HG03039 (cell line): ENCODE measurements around the gene OR51S1.
"Not testable (repeated sequence)": the region's sequence is repeated elsewhere in the genome, so short reads cannot be mapped to it uniquely, and the experiment has no call there.

ENCODE experiments used
- ATAC-seq: cut with Tn5 transposase; IDR thresholded peaks from one replicate; pipeline ENCODE4 v1.9.1; 2021; ENCODE audit warnings: mild to moderate bottlenecking, moderate library complexity; ENCODE audit not compliant: unreplicated experiment

Gene OR51S1

GRCh38 chr11:4808476-4808875 lies 40.5 kb downstream of the OR51S1 start:
- ATAC-seq, result no peak

DNA sequence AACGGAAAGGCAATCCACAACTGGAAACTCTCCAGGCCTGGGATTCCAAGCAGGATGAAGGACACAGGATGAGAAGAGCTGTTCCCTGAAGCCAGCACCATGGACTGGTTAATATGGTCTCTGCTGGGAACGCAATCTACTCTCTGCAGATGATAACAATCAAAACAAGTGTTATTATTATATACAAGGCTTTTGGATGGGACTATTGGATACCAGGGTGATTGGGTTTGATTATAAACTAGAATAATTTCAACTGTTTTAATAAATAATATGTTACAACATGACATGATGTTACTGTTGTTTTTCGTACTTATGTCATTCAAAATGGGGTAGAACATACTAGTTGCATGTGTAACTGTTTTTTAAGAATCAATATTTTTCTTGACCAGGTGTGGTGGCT lies 44.7 kb downstream of the OR51S1 start, which contains the start of gene OR52R1:
Gene OR52R1 (minus strand): TSS at position 101 of the 400 bp plus-strand sequence. CDS start 0 bp downstream, at position 101.
- no peak for ATAC-seq

DNA sequence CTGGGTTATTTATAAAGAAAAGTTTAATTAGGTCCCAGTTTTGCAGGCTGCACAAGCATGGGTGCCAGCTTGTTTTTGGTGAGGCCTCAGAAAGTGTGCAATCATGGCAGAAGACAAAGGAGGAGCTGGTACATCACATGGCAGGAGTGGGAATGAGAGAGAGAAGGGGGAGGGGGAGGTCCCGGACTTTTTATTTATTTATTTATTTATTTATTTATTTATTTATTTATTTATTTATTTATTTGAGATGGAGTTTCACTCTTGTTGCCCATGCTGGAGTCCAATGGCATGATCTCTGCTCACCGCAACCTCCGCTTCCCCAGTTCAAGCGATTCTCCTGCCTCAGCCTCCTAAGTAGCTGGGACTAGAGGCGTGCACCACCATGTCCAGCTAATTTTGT lies 47.7 kb downstream of the OR51S1 start:
- ATAC-seq, result not testable (repeated sequence)

GRCh38 chr11:4798427-4799183 lies 50.4 kb downstream of the OR51S1 start:
- ATAC-seq, result no peak
